IgD-negative memory B cell (primary cell): ENCODE data around the gene GLG1. TPM values are rescaled to one million over a fixed set of nuclear protein-coding genes. Genes with fewer than 3 reads are reported as not detected.

Experiments
- H3K27ac Mint-ChIP-seq, 3 donors: one replicate each; pipeline ENCODE4 v1.8.0; 2020 to 2022; ENCODE audit warnings: mild to moderate bottlenecking in 3 of 3, mixed read lengths in 3 of 3, moderate library complexity in 1 of 3
- H3K27me3 Mint-ChIP-seq: one replicate; pipeline ENCODE4 v1.8.0; 2021; ENCODE audit warnings: mixed read lengths
- H3K36me3 Mint-ChIP-seq: one replicate; pipeline ENCODE4 v1.8.0; 2020; ENCODE audit warnings: mild to moderate bottlenecking, mixed read lengths
- H3K4me1 Mint-ChIP-seq, 3 donors: one replicate each; pipeline ENCODE4 v1.8.0; 2020 to 2022; ENCODE audit warnings: mixed read lengths in 3 of 3, mild to moderate bottlenecking in 1 of 3
- H3K4me3 Mint-ChIP-seq, 4 donors: one replicate each; pipeline ENCODE4 v1.8.0; 2020 to 2022; ENCODE audit warnings: mild to moderate bottlenecking in 4 of 4, mixed read lengths in 4 of 4, moderate library complexity in 3 of 4
- H3K9me3 Mint-ChIP-seq, 3 donors: one replicate each; pipeline ENCODE4 v1.8.0; 2020 to 2021; ENCODE audit warnings: mixed read lengths in 3 of 3, mild to moderate bottlenecking in 1 of 3
- polyA plus RNA-seq: library from polyadenylated mRNA; unstranded; fragments of 300-500 nt; fragmentation: Illumina TruSeq; gene quantifications from one replicate; pipeline ENCODE4 v1.2.3, GENCODE V29; 2021

GLG1 gene
- polyA plus RNA-seq, 1 donor from 2014 or later: 91.8 TPM

DNA sequence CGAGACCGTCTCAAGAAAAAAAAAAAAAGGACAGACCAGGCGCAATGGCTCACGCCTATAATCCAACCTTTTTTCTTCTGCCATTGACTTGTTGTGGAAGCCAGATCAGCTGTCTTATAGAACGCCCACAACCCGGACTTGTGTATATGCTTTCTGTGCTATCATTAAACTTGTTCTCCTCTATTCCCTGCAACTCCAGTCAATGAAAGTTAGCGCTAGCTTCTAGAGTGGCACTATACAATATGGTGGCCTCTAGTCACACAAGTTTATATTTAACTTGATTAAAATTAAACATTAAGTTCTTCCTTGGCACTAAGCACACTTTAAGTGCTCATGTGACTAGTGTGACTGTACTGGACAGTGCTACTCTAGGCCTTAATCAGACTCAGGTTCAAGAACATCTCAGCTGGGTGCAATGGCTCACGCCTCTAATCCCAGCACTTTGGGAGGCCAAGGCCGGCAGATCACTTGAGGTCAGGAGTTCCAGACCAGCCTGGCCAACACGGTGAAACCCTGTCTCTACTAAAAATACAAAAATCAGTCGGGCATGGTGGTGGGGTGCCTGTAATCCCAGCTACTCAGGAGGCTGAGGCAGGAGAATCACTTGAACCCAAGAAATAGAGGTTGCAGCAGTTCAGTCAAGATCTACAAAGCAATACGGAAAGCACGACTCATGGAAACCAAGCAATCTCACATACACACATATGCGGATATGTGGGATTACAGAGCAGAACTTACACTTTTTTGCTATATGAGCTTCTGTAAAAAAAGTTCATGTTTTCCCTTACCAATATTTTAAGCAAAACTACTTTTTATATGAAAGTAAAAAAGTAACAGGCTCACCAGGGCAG lies 18.8 kb upstream of the GLG1 start:
- H3K27ac Mint-ChIP-seq: peak overlapping the region in 1 of 3 donors; percentile 67
- H3K4me1 Mint-ChIP-seq: peaks cover 0 to 4% (median 1%) of the 10 kb centered on the region in 3 donors
- no peaks in the 10 kb centered on the region for H3K9me3 Mint-ChIP-seq
- no peak overlapping the region for H3K4me3 Mint-ChIP-seq
- H3K27me3 Mint-ChIP-seq: no peaks in the 10 kb centered on the region
- peaks cover 2% of the 10 kb centered on the region for H3K36me3 Mint-ChIP-seq

DNA sequence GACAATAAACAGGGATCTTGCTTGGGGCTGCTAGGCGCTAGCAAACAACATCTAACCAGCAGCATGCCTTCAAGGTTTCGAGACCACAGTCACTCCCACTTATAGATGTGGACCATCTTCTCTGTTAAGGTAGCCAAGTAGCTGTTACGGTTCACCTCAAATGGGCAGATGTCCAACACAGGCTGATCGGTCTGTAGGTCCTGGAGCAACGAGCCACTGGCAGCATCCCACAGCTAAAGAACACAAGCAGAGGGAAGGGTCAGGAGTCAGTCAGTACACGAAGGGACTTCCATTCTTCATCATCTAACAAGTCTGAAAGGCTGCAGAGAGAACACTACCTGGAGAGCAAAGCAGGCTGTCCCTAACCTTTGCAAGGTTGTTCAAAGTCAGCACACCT lies 16.9 kb upstream of the GLG1 start:
- Mint-ChIP-seq H3K27me3 (no peaks in the 10 kb centered on the region), H3K4me1 (peaks cover 0 to 4% (median 1%) of the 10 kb centered on the region in 3 donors), H3K4me3 (no peak overlapping the region), H3K9me3 (no peaks in the 10 kb centered on the region), H3K36me3 (no peaks in the 10 kb centered on the region), H3K27ac (no peak overlapping the region)

DNA sequence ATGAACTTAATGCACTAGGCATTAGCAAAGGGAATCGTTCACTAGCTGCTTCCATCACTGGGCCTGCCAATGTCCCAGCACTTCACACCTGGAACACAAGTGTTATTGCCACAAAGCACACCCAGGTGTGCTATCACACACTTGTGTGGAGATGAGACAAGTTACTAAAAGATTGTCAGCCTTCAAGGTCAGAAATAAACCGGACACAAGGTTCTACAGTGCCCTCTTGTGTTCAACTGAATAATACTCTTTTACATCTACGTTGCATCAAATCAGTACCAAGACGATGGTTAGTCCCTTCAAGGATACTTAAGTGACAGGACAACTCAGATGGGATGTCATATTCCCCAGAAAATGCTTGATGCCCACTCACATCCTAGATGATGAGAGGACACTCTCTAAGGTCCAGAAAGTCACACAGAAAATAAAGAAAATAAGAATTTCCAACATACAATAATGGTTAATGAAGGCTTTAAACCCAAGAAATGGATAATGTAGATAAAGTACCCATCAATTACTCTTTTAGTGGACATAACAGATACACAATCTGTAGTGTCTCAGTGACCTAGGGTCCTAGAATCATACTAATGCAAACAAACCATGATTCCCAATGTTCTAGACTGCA lies 16.4 kb upstream of the GLG1 start:
- Mint-ChIP-seq H3K27ac (peak overlapping the region in 1 of 3 donors; percentile 48), H3K9me3 (no peaks in the 10 kb centered on the region), H3K4me1 (peaks cover 0 to 4% (median 0%) of the 10 kb centered on the region in 3 donors), H3K4me3 (no peak overlapping the region), H3K27me3 (no peaks in the 10 kb centered on the region), H3K36me3 (no peaks in the 10 kb centered on the region)

DNA sequence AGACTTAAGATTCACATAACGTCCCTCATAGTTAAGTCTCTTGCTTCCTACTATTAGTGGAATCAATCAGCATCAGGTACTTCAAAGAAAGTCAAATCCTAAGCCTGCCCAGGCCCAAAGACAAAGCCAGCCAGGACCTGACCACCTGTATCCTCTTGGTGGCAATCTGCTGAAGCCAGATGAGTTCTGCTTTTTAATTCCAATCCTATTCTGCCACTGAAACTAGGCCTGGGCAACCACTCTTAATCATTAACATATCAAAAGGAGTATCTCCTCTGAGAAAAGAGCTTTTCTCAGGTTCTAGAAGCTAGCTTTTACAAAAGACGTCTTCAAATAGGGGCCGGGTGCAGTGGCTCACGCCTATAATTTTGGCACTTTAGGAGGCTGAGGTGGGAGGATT lies 15.1 kb upstream of the GLG1 start:
- Mint-ChIP-seq H3K27ac (no peak overlapping the region), H3K9me3 (no peaks in the 10 kb centered on the region), H3K36me3 (no peaks in the 10 kb centered on the region), H3K4me3 (no peak overlapping the region), H3K4me1 (peaks cover 0 to 4% (median 0%) of the 10 kb centered on the region in 3 donors), H3K27me3 (no peaks in the 10 kb centered on the region)

DNA sequence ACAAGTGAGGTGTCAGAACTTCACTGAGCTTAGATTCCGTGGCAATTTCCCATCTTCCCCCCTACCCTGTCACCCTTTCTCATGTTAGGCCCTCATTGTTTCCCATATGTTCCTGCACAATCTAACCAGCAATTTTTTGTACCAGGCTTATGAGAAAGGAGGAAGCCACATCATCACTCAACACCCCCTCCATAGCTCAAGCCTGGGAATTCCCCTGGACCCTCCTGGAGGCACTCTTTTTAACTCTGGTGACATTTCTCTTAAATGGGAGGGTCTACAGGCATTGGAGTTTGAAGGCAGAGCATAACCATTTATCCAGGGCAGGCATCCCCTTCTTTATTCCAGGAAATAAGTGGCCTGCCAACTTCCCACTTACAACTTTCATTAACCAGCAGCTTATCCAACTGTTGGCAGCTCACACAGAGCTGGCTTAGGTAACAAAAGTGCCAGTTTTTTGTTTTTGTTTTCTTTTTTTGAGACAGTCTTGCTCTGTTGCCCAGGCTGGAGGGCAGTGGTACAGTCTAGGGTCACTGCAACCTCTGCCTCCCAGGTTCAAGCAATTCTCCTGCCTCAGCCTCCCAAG lies 10.4 kb upstream of the GLG1 start:
- no peak overlapping the region for H3K4me3 Mint-ChIP-seq
- no peak overlapping the region for H3K27ac Mint-ChIP-seq
- H3K36me3 Mint-ChIP-seq: peaks cover 2% of the 10 kb centered on the region
- no peaks in the 10 kb centered on the region for H3K4me1 Mint-ChIP-seq
- H3K27me3 Mint-ChIP-seq: no peaks in the 10 kb centered on the region
- no peaks in the 10 kb centered on the region for H3K9me3 Mint-ChIP-seq

DNA sequence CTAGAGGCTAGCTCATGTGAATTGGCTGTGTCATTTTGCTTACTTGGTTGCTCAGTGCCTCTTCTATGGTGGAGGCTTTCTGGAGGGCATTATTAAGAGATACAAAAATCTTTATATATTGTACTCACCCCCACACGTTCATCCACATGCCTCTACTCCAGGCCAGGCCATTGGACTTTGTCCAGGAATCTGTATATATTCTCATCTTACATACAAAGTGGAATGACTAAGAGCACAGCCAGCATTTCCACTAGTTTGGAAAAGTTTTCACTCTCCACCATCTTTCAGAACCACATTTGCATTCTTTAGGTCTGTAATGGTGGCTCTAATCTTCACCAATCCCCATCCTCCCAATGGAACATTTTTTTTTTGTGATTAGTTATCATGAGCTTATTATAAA lies 4.8 kb upstream of the GLG1 start:
- Mint-ChIP-seq H3K27me3 (no peaks in the 10 kb centered on the region), H3K4me3 (no peak overlapping the region), H3K9me3 (no peaks in the 10 kb centered on the region), H3K36me3 (peaks cover 2% of the 10 kb centered on the region), H3K4me1 (peaks cover 3 to 7% (median 4%) of the 10 kb centered on the region in 3 donors), H3K27ac (no peak overlapping the region)

DNA sequence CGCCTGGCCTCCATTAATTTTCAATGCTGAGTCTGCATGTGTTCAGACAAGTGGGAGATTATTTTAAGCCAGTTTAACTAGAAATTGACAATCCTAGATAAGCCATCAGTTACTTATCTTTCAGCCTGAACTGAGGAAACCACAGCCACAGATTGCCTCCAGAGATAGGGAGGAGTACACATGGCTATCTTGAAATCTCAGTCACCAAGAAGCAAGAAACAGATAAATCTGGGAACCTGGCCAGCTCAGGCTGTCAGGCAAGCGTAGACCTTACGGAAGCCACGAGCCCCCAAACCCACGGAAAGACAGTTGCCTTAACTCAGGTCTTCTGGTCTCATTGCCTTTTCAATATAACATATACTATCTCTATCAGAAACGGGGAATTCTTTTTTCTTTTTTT lies 2.0 kb upstream of the GLG1 start:
- Mint-ChIP-seq H3K27me3 (no peaks in the 10 kb centered on the region), H3K36me3 (peaks cover 3% of the 10 kb centered on the region), H3K9me3 (no peaks in the 10 kb centered on the region), H3K4me1 (peaks cover 22 to 29% (median 22%) of the 10 kb centered on the region in 3 donors), H3K4me3 (peak overlapping the region in 2 of 4 donors; percentile 56 to 78), H3K27ac (peak overlapping the region in 1 of 3 donors; percentile 30)

DNA sequence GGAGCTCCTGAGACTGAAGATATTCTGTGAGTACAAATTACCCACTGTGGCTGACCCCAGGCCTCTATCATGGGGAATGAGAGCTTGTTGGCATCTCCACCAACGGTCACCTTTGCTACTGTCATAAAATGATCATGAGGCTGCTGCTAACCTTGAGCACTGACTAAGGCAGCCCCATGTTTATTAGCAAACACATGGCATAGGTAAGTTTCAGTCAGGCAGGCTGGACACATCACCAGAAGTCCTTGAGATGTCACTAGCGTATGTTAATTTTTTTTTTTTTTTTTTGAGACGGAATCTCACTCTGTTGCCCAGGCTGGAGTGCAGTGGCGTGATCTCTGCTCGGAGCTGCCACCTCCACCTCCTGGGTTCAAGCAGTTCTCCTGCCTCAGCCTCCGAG lies 1.5 kb upstream of the GLG1 start:
- H3K9me3 Mint-ChIP-seq: no peaks in the 10 kb centered on the region
- peaks cover 3% of the 10 kb centered on the region for H3K36me3 Mint-ChIP-seq
- peaks cover 27 to 34% (median 28%) of the 10 kb centered on the region in 3 donors for H3K4me1 Mint-ChIP-seq
- peak overlapping the region in 1 of 4 donors; percentile 92 for H3K4me3 Mint-ChIP-seq
- H3K27me3 Mint-ChIP-seq: no peaks in the 10 kb centered on the region
- peak overlapping the region in 1 of 3 donors; percentile 50 for H3K27ac Mint-ChIP-seq

DNA sequence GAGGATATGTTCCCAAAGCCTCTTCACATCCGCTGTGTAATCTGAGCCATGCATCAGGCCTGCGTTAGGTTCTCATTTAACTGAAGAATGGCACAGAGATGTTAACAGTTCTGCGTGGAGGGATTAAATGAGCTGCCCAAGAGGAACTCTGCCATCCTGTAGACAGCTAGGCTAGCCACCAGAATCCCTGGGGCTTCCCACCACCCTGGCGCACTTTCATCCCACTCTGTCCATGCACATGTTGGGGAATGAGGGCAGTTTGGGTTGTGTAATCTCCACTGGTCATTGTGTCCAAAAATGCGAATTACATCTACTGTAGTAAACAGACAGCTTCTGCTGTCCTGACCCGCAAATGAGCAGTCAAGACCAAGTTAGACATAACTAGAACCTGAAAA lies 1.0 kb upstream of the GLG1 start:
- Mint-ChIP-seq H3K4me3 (peak overlapping the region in 3 of 4 donors; percentile 92 to 100 (median 95)), H3K27ac (peak overlapping the region; percentile 46 to 97 (median 50)), H3K27me3 (no peaks in the 10 kb centered on the region), H3K4me1 (peaks cover 29 to 35% (median 30%) of the 10 kb centered on the region in 3 donors), H3K9me3 (no peaks in the 10 kb centered on the region), H3K36me3 (peaks cover 3% of the 10 kb centered on the region)

DNA sequence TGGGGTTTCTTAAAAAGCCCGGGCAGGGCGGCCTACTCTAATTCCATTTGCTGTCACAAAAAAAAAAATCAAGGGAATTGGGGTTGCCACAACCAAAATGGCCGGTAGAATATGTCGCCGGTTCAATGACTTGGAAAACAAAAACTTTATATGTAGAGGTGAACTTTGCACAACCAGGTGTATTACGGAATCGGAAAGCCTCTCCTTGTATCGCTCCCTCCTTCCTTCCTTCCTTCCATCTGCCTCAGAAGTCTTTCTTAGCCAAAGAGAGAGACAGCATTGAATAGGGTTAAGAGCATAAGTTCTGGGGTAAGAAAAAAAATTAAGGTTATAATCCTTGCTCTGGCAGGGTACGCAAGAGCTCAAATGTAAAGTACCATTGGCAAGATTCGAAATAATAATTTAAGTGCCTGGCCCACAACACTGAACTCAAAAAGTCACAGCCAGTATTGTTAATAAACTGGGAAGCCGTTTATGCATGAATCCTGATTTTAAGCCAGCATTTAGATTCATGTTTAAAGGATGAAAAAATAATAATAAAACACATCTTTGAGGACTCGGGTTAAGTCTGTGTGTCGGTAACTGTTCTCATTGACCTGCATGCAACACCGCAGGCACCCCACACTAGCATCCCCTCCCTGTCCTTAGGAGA lies 522 bp upstream of the GLG1 start:
- no peaks in the 10 kb centered on the region for H3K9me3 Mint-ChIP-seq

DNA sequence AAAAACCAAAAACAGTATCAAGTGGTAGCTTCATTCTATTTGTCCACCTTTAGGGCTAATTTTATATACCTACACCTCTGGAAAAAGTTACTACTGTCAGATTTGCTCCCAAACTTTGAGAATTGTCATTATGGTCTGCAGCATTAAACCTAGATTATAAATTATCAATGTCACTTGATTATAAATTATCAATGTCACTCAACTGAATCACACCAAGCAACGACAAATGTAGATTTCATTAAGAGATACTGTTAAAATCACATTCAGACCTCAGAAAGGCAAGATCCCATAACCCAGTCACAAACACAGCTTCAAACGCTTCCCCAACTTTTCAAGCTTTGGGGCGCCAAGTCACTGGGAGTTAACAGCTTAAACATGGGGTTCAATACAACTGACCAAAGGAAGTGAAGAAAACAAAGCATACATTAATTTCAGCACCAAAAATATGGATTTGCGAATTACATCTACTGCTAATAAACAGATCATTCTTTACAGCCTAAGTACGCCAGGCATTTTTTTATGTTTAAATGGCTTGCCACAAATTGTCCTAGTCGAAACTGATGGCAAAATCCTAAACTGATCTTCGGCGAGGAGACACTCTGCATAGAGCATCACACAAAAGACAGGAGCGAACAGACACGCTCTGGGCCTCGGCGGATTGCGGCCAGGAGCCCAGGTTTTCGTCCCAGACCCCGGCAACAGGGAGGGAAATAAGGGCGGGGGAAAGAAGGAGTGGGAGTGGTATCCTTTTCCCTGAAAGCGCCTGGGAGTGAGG lies 981 bp downstream of the GLG1 start:
- peaks cover 43 to 47% (median 43%) of the 10 kb centered on the region in 3 donors for H3K4me1 Mint-ChIP-seq
- H3K27me3 Mint-ChIP-seq: no peaks in the 10 kb centered on the region
- H3K36me3 Mint-ChIP-seq: peaks cover 3% of the 10 kb centered on the region

More for the DNA sequence above, 522 bp upstream of the GLG1 start:
- Mint-ChIP-seq H3K4me1 (peaks cover 32 to 35% (median 33%) of the 10 kb centered on the region in 3 donors), H3K4me3 (peak overlapping the region; percentile 92 to 100 (median 94)), H3K27ac (peak overlapping the region; percentile 71 to 97 (median 96)), H3K27me3 (no peaks in the 10 kb centered on the region), H3K36me3 (peaks cover 3% of the 10 kb centered on the region)

DNA sequence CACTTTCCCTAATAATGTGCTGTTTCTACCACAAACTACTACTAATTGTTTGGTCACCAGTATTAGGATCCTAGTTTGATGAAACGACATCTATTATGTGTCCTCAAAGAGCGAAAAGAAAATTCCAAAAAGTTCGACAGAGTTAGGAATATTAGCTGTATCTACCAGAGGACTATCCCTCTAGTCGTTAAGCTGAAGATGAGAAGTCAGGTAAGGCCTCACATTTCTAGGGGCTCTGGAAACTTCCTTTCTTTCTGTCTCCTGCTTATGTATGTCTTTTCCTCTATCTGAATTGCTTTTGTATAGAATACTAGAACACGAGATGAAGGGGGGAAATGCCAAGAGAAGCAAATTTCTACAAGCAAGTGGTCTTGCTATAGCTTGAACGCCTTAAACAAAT lies 1.6 kb downstream of the GLG1 start:
- Mint-ChIP-seq H3K4me3 (peak overlapping the region; percentile 92 to 100 (median 94)), H3K4me1 (peaks cover 47 to 50% (median 48%) of the 10 kb centered on the region in 3 donors), H3K9me3 (no peaks in the 10 kb centered on the region), H3K27ac (peak overlapping the region in 2 of 3 donors; percentile 31 to 74), H3K27me3 (no peaks in the 10 kb centered on the region), H3K36me3 (peaks cover 3% of the 10 kb centered on the region)

More for the DNA sequence above, 981 bp downstream of the GLG1 start:
- Mint-ChIP-seq H3K27ac (peak overlapping the region; percentile 74 to 96 (median 84)), H3K4me3 (peak overlapping the region; percentile 92 to 100 (median 94)), H3K9me3 (no peaks in the 10 kb centered on the region)

DNA sequence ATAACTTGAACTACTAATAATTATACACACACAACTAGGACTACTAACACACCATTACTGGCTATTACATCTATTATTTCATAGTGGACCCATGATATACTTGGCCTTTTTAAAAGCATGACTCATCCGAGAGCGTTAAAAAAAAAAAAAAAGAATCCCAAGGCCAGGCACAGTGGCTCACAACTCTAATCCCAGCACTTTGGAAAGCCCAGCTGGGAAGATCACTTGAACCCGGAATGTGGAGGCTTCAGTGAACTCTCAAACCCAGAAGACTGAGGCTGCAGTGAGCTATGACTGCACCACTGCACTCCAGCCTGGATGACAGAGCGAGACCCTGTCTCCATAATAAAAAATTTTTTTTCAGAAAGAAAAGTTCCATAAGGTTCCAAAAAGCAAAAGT lies 3.1 kb downstream of the GLG1 start:
- Mint-ChIP-seq H3K9me3 (no peaks in the 10 kb centered on the region), H3K36me3 (peaks cover 6% of the 10 kb centered on the region), H3K4me3 (peak overlapping the region in 3 of 4 donors; percentile 18 to 100 (median 92)), H3K4me1 (peaks cover 52 to 57% (median 56%) of the 10 kb centered on the region in 3 donors), H3K27ac (peak overlapping the region in 2 of 3 donors; percentile 35 to 54), H3K27me3 (no peaks in the 10 kb centered on the region)
